ENCODE measurements around the gene RGS17.

Gene RGS17

GRCh38 chr6:153032255-153032882, 98.7 kb downstream of the RGS17 start:
- ATAC-seq = peak; percentile 72
- no peak for TF ChIP-seq GLIS3 (CRISPR knock-in tag; IDR thresholded peaks at IDR 0.05)
- TF ChIP-seq ARNTL (CRISPR knock-in tag; IDR thresholded peaks at IDR 0.05; ENCODE audit: borderline replicate concordance, low read depth) = no peak
- TF ChIP-seq RARB (CRISPR knock-in tag; IDR thresholded peaks at IDR 0.05) = no peak
- no peak for TF ChIP-seq CSRNP3 (CRISPR knock-in tag; IDR thresholded peaks at IDR 0.05)

GRCh38 chr6:153031335-153031955, 99.6 kb downstream of the RGS17 start:
- TF ChIP-seq OSR1 (CRISPR knock-in tag; IDR thresholded peaks at IDR 0.05) = no peak
- no peak for ATAC-seq

- no peak for TF ChIP-seq TCF4 (CRISPR knock-in tag; IDR thresholded peaks at IDR 0.05; ENCODE audit: borderline replicate concordance)
- TF ChIP-seq RARB (CRISPR knock-in tag; IDR thresholded peaks at IDR 0.05) = no peak
- no peak for TF ChIP-seq ZNF70 (CRISPR knock-in tag; IDR thresholded peaks at IDR 0.05)
- TF ChIP-seq GLIS3 (CRISPR knock-in tag; IDR thresholded peaks at IDR 0.05) = no peak
- TF ChIP-seq ISL1 (CRISPR knock-in tag; IDR thresholded peaks at IDR 0.05) = no peak
- TF ChIP-seq CSDC2 (CRISPR knock-in tag; IDR thresholded peaks at IDR 0.05) = no peak
- no peak for TF ChIP-seq BACH2 (CRISPR knock-in tag; IDR thresholded peaks at IDR 0.05; ENCODE audit: borderline replicate concordance)
- TF ChIP-seq ZNF8 (CRISPR knock-in tag; IDR thresholded peaks at IDR 0.05) = no peak
- no peak for TF ChIP-seq TOX (CRISPR knock-in tag; IDR thresholded peaks at IDR 0.05; ENCODE audit: borderline replicate concordance)
- no peak for TF ChIP-seq CSRNP3 (CRISPR knock-in tag; IDR thresholded peaks at IDR 0.05)
- TF ChIP-seq ARNTL (CRISPR knock-in tag; IDR thresholded peaks at IDR 0.05; ENCODE audit: borderline replicate concordance, low read depth) = no peak
- TF ChIP-seq ZFP3 (CRISPR knock-in tag; IDR thresholded peaks at IDR 0.05) = no peak
- no peak for TF ChIP-seq ZFP30 (CRISPR knock-in tag; IDR thresholded peaks at IDR 0.05)
- TF ChIP-seq ESRRG (CRISPR knock-in tag; IDR thresholded peaks at IDR 0.05) = no peak
- no peak for TF ChIP-seq POU6F1 (CRISPR knock-in tag; IDR thresholded peaks at IDR 0.05; ENCODE audit: borderline replicate concordance, low read depth)
- TF ChIP-seq CREB5 (CRISPR knock-in tag; IDR thresholded peaks at IDR 0.05; ENCODE audit: low read depth) = no peak
- no peak for TF ChIP-seq TSHZ2 (CRISPR knock-in tag; IDR thresholded peaks at IDR 0.05)
- TF ChIP-seq PATZ1 (CRISPR knock-in tag; IDR thresholded peaks at IDR 0.05; ENCODE audit: borderline replicate concordance) = no peak
- TF ChIP-seq ZC3H10 (CRISPR knock-in tag; IDR thresholded peaks at IDR 0.05) = no peak
- no peak for ATAC-seq
Measured at GRCh38 chr6:153028963-153029362, 102.1 kb downstream of the RGS17 start.

All from SK-N-SH treated with all-trans-retinoic acid at 6 μM for 48 hours (cell line).